LNCaP clone FGC (cell line): ENCODE data around the gene TMSB4Y.

Source experiments
- DNase-seq: peaks from one replicate; pipeline ENCODE4 v3.0.0-alpha.2; 2011; ENCODE audit warnings: low read depth
- H3K4me3 ChIP-seq: 2 replicates; pipeline ENCODE4 v1.5.1; 2011; ENCODE audit warnings: mild to moderate bottlenecking, low read depth, low read length, control low read depth
- CTCF ChIP-seq: IDR thresholded peaks from 2 replicates; pipeline ENCODE4 v1.5.1; 2012; ENCODE audit warnings: mild to moderate bottlenecking; ENCODE audit not compliant: control insufficient read depth, insufficient read depth; ENCODE audit errors: extremely low read depth

TMSB4Y gene

DNA sequence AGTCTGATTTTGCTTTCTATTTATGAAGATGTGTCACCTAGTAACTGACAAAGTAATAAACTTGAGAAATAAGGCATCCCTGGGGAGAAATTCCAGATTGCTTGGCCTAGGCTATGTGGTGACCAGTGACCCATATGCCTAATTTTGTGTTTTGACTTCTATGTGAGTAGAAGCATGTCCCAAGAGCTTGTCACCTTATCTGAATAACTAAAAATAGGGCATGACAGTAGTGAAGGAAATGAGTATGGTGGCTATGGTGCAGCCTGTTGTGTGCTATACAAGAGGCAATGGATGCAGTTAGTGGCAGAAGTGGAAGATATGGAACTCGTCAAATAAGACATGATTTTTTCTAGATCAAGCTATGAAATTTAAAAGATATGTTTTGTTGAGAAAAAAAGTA, 15.3 kb downstream of the TMSB4Y start:
- TF ChIP-seq CTCF, result no peak
- DNase-seq, result no peak
- H3K4me3 ChIP-seq, result no peak overlapping the region

GRCh38 chrY:13729517-13729916, 25.8 kb downstream of the TMSB4Y start:
- peak; percentile 58 for TF ChIP-seq CTCF
- no peak overlapping the region for H3K4me3 ChIP-seq
- DNase-seq, result peak; percentile 27

DNA sequence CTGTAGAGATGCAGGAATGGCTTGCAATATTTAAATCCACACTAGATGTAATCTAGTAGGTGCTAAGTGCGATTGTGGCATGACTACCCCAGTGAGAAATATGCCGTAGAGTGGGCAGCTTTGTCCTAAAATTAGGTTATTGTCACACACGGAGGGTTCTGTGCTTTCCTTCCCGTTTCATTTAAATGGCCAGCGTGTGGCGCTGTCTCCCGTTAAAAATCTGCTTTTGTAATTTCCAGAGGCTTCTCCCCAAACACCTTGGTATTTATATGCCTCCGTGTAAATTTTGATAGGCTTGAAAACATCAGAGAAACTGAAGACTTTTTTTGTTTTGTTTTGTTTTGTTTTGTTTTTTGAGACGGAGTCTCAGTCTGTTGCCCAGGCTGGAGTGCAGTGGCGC, 34.9 kb downstream of the TMSB4Y start:
- H3K4me3 ChIP-seq, result no peak overlapping the region
- TF ChIP-seq CTCF, result peak; percentile 47
- DNase-seq, result no peak

DNA sequence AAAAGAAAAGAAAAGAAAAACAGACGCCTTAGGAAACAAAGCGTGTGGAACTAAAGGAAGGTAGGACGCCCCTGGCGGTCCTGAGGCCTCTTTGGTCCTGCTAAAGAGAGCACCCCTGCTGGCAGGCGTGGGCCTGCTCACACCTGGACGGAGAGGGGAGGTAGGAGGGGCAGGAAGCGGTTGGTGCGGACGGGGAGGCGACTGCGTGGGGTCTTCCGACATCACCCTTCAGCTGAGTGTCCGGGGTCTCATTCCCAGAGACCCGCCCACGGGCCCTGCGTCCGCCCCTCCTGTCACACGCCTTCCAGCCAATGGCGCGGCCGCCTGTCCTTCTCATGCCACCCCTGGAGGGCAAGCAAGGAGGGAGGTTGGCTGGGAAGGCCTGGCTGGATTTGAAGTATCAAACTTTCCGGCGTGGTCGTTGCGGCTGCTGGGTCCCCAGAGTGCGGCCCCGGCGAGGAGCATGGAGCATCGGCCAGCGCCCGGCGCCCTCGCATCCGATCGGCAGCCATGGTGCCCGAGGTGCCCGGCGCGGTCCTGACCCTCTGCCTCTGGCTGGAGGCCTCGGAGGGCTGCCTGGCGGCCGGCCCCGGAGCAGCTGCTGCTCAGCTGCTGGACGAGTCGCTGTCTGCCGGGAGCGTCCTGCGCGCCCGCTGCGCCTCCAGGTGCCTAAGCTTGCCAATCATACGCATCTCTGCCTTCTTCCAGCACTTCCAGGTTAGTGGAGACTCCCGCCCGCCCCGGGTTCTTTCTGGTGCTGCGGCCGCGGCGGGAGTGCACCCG, 47.8 kb downstream of the TMSB4Y start:
- no peak for DNase-seq

GRCh38 chrY:13754661-13755060, 51.0 kb downstream of the TMSB4Y start:
- no peak overlapping the region for H3K4me3 ChIP-seq
- no peak for TF ChIP-seq CTCF
- no peak for DNase-seq

More for the DNA sequence above, 47.8 kb downstream of the TMSB4Y start:
- no peak for TF ChIP-seq CTCF
- no peak overlapping the region for H3K4me3 ChIP-seq
